ENCODE data around the gene P2RX6. TPM values are rescaled to one million over a fixed set of nuclear protein-coding genes. Genes with fewer than 3 reads are reported as not detected.

The P2RX6 gene
- total RNA-seq, 1 donor from 2014 or later = under 0.01 TPM

- DNase-seq = peak; percentile 91
These were observed 701 bp upstream of the P2RX6 start for GRCh38 chr22:21014202-21014725.

GRCh38 chr22:21015466-21016006, 571 bp downstream of the P2RX6 start:
- no peak for DNase-seq

- DNase-seq = no peak
These were observed 1.9 kb downstream of the P2RX6 start for GRCh38 chr22:21016644-21017420.

- no peak for DNase-seq
These were observed 3.3 kb downstream of the P2RX6 start for GRCh38 chr22:21018314-21018713.

- peak; percentile 12 for DNase-seq
These were observed 6.0 kb downstream of the P2RX6 start for GRCh38 chr22:21020802-21021429.

- no peak for DNase-seq
These were observed 7.5 kb downstream of the P2RX6 start for GRCh38 chr22:21022507-21022906.

- DNase-seq = no peak
These were observed 8.1 kb downstream of the P2RX6 start for GRCh38 chr22:21022955-21023614.

- no peak for DNase-seq
These were observed 10.3 kb downstream of the P2RX6 start for GRCh38 chr22:21025266-21025665.

- DNase-seq = no peak
These were observed 11.1 kb downstream of the P2RX6 start for GRCh38 chr22:21025763-21026755.

- DNase-seq = no peak
These were observed 12.1 kb downstream of the P2RX6 start for GRCh38 chr22:21026783-21027692.

- DNase-seq = no peak
These were observed 13.6 kb downstream of the P2RX6 start for GRCh38 chr22:21028277-21029251.

- DNase-seq = no peak
These were observed 14.6 kb downstream of the P2RX6 start for GRCh38 chr22:21029486-21030025.

GRCh38 chr22:21030032-21030431, 15.1 kb downstream of the P2RX6 start:
- DNase-seq = no peak

- no peak for DNase-seq
These were observed 15.9 kb downstream of the P2RX6 start for GRCh38 chr22:21030621-21031544.

GRCh38 chr22:21031545-21032036, 16.6 kb downstream of the P2RX6 start:
- no peak for DNase-seq

- no peak for DNase-seq
These were observed 17.3 kb downstream of the P2RX6 start, which contains the start of gene SLC7A4 for GRCh38 chr22:21032037-21032867. Gene SLC7A4, minus strand, starts transcription at chr22:21032561. Its CDS starts 749 bp downstream, at chr22:21031812.
